ENCODE measurements around the gene CFAP97.
A peak's percentile ranks its signal among the peaks of the same experiment; 100 is the strongest.

CFAP97 gene

GRCh38 chr4:185144601-185145240, 59.1 kb downstream of the CFAP97 start:
- no peak for TF ChIP-seq CTCF (IDR thresholded peaks at IDR 0.05)
- no peak overlapping the region for H3K27ac Mint-ChIP-seq
- peaks cover 23% of the 10 kb centered on the region for H3K4me1 Mint-ChIP-seq
- H3K36me3 Mint-ChIP-seq (ENCODE audit: low read depth), result peaks cover 18% of the 10 kb centered on the region
- H3K4me3 Mint-ChIP-seq, result peak overlapping the region; percentile 90
- H3K27me3 Mint-ChIP-seq (ENCODE audit: low read depth, poor library complexity), result peaks cover 27% of the 10 kb centered on the region
- no peaks in the 10 kb centered on the region for H3K9me3 Mint-ChIP-seq
- no peak for DNase-seq

GRCh38 chr4:185143601-185143969, 60.2 kb downstream of the CFAP97 start:
- Mint-ChIP-seq H3K4me1 (peaks cover 23% of the 10 kb centered on the region), H3K4me3 (peak overlapping the region; percentile 90), H3K36me3 (ENCODE audit: low read depth) (peaks cover 18% of the 10 kb centered on the region), H3K27me3 (ENCODE audit: low read depth, poor library complexity) (peaks cover 33% of the 10 kb centered on the region), H3K27ac (no peak overlapping the region), H3K9me3 (no peaks in the 10 kb centered on the region)
- no peak for TF ChIP-seq CTCF (IDR thresholded peaks at IDR 0.05)
- DNase-seq, result no peak

GRCh38 chr4:185142912-185143600, 60.7 kb downstream of the CFAP97 start, which contains the start of gene SLC25A4:
SLC25A4 (plus strand) TSS chr4:185143266; CDS start chr4:185143373, 107 bp downstream.
- H3K4me1 Mint-ChIP-seq, result peaks cover 23% of the 10 kb centered on the region
- H3K36me3 Mint-ChIP-seq (ENCODE audit: low read depth), result peaks cover 18% of the 10 kb centered on the region
- TF ChIP-seq CTCF (IDR thresholded peaks at IDR 0.05), result peak; percentile 35
- no peaks in the 10 kb centered on the region for H3K9me3 Mint-ChIP-seq
- H3K4me3 Mint-ChIP-seq, result peak within 1 kb of the TSS; percentile 90
- no peak within 1 kb of the TSS for H3K27ac Mint-ChIP-seq
- DNase-seq, result peak; percentile 89
- H3K27me3 Mint-ChIP-seq (ENCODE audit: low read depth, poor library complexity), result peaks cover 35% of the 10 kb centered on the region

GRCh38 chr4:185142564-185142911, 61.3 kb downstream of the CFAP97 start:
- Mint-ChIP-seq H3K9me3 (no peaks in the 10 kb centered on the region), H3K4me3 (peak overlapping the region; percentile 86), H3K27ac (no peak overlapping the region), H3K27me3 (ENCODE audit: low read depth, poor library complexity) (peaks cover 35% of the 10 kb centered on the region), H3K36me3 (ENCODE audit: low read depth) (peaks cover 18% of the 10 kb centered on the region), H3K4me1 (peaks cover 23% of the 10 kb centered on the region)
- no peak for DNase-seq
- no peak for TF ChIP-seq CTCF (IDR thresholded peaks at IDR 0.05)

- peak overlapping the region; percentile 58 for H3K4me3 Mint-ChIP-seq
Measured at GRCh38 chr4:185141777-185142176, 62.0 kb downstream of the CFAP97 start.

More at GRCh38 chr4:185141777-185142176, 62.0 kb downstream of the CFAP97 start:
- Mint-ChIP-seq H3K27me3 (ENCODE audit: low read depth, poor library complexity) (peaks cover 39% of the 10 kb centered on the region), H3K27ac (no peak overlapping the region), H3K36me3 (ENCODE audit: low read depth) (peaks cover 14% of the 10 kb centered on the region), H3K9me3 (no peaks in the 10 kb centered on the region), H3K4me1 (peaks cover 23% of the 10 kb centered on the region)
- DNase-seq, result no peak
- no peak for TF ChIP-seq CTCF (IDR thresholded peaks at IDR 0.05)

Data from nephron progenitor cell (in vitro differentiated cells).